Activated CD4-positive, alpha-beta memory T cell treated with anti-CD3 and anti-CD28 coated beads, Interleukin-2, amount 10 ng/mL, durations not matched to agents 7 days and 5 days (primary cell): ENCODE measurements around the gene ZNF500. TPM values are rescaled to one million over a fixed set of nuclear protein-coding genes. Genes with fewer than 3 reads are reported as not detected.

ENCODE experiments used
- CTCF ChIA-PET: fragments of 350-600 bp; sonication (Branson Sonifier 250); formaldehyde crosslinking; loops from one replicate; lab custom pipeline; 2021; ENCODE audit warnings: antibody characterized with exemption, inconsistent platforms; lab: Charles Lee
- POLR2A ChIA-PET: fragments of 350-600 bp; sonication (Branson Sonifier 250); formaldehyde crosslinking; loops from one replicate; lab custom pipeline; 2021; ENCODE audit warnings: antibody characterized with exemption; lab: Charles Lee
- DNase-seq: peaks from one replicate; pipeline ENCODE4 v3.0.0-alpha.2; 2020
- H3K27ac Mint-ChIP-seq: one replicate; pipeline ENCODE4 v1.8.0; 2021; ENCODE audit warnings: mild to moderate bottlenecking, mixed read lengths
- H3K27me3 Mint-ChIP-seq: one replicate; pipeline ENCODE4 v1.8.0; 2021; ENCODE audit warnings: mixed read lengths
- H3K36me3 Mint-ChIP-seq: one replicate; pipeline ENCODE4 v1.8.0; 2021; ENCODE audit warnings: low read depth, mixed read lengths
- H3K4me1 Mint-ChIP-seq: one replicate; pipeline ENCODE4 v1.8.0; 2021; ENCODE audit warnings: mixed read lengths
- H3K4me3 Mint-ChIP-seq: one replicate; pipeline ENCODE4 v1.8.0; 2021; ENCODE audit warnings: mild to moderate bottlenecking, mixed read lengths
- H3K9me3 Mint-ChIP-seq: one replicate; pipeline ENCODE4 v1.8.0; 2021; ENCODE audit warnings: mixed read lengths
- total RNA-seq, 2 experiments: library from RNA; stranded (reverse); gene quantifications; one replicate each; pipeline ENCODE4 v1.2.3, GENCODE V29; 2021

The ZNF500 gene
- total RNA-seq = 10 to 100 TPM; 14.7 to 15.3 TPM

GRCh38 chr16:4766875-4767628 lies at the start of gene ZNF500:
ZNF500 (minus strand) TSS chr16:4767162; CDS start chr16:4765978, 1,184 bp downstream.
- no peaks in the 10 kb centered on the region for H3K9me3 Mint-ChIP-seq
- peak within 1 kb of the TSS; percentile 89 for H3K4me3 Mint-ChIP-seq
- DNase-seq = peak; percentile 96
- peak within 1 kb of the TSS; percentile 92 for H3K27ac Mint-ChIP-seq
- peaks cover 16% of the 10 kb centered on the region for H3K36me3 Mint-ChIP-seq
- ChIA-PET CTCF (interaction anchor here (1.0 to 1.9 kb wide), 3 partner anchors 25 to 61 kb away, joined by 3 to 7 read pairs (median 3); partner anchors contain the start of genes ANKS3 and DNAAF8), POLR2A (interaction anchor here (0.7 to 3.8 kb wide), 4 partner anchors 33 to 151 kb away, joined by 3 to 24 read pairs (median 8); partner anchors contain the start of genes ANKS3, DNAAF8, GLYR1 and NUDT16L1)
- H3K27me3 Mint-ChIP-seq = no peaks in the 10 kb centered on the region
- peaks cover 36% of the 10 kb centered on the region for H3K4me1 Mint-ChIP-seq

DNA sequence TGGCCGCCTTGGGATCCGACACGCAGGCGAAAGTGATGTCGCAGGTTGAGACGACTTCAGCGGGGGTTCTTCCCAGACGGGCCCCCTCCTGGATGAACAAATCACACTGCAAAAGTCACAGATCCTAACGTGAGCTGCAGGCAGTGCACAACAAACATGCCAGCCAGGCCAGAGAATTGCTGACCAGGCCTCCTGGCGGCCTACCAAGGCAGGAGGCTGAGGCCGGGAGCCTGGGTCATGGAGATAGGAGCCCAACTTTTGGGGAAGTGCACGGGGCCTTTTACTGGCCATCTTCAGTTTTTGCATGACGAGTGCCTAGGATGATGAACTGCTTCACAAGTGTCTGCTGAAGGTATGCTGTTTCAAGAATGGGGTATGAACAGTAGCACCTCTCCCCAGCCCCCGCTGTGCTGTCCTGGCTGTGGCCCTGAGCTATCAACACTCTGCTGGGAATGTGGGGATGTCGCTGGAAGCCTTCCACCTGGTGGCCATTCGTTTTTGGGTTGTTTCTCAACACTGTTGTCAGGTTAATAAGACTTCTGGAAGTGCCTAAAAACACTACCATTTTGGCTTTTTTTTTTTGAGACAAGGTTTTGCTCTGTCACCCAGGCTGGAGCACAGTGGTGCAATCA lies 47.7 kb upstream of the ZNF500 start:
- no peak overlapping the region for H3K27ac Mint-ChIP-seq
- no peaks in the 10 kb centered on the region for H3K9me3 Mint-ChIP-seq
- CTCF ChIA-PET = no interaction called here
- POLR2A ChIA-PET = no interaction called here
- DNase-seq = no peak
- no peak overlapping the region for H3K4me3 Mint-ChIP-seq
- peaks cover 53% of the 10 kb centered on the region for H3K36me3 Mint-ChIP-seq
- no peaks in the 10 kb centered on the region for H3K4me1 Mint-ChIP-seq
- no peaks in the 10 kb centered on the region for H3K27me3 Mint-ChIP-seq

- no peaks in the 10 kb centered on the region for H3K4me1 Mint-ChIP-seq
- CTCF ChIA-PET = no interaction called here
- no peak overlapping the region for H3K4me3 Mint-ChIP-seq
- H3K36me3 Mint-ChIP-seq = peaks cover 53% of the 10 kb centered on the region
- no peaks in the 10 kb centered on the region for H3K9me3 Mint-ChIP-seq
- POLR2A ChIA-PET = interaction anchor here (0.6 kb wide), 1 partner anchor 33 kb away, joined by 3 read pairs; the partner anchor contains the start of gene GLYR1
- H3K27ac Mint-ChIP-seq = no peak overlapping the region
- DNase-seq = no peak
- H3K27me3 Mint-ChIP-seq = no peaks in the 10 kb centered on the region
Measured at GRCh38 chr16:4814046-4814445, 47.1 kb upstream of the ZNF500 start.

GRCh38 chr16:4813251-4814003 lies 46.5 kb upstream of the ZNF500 start:
- no peaks in the 10 kb centered on the region for H3K27me3 Mint-ChIP-seq
- POLR2A ChIA-PET = interaction anchor here (0.6 kb wide), 1 partner anchor 33 kb away, joined by 3 read pairs; the partner anchor contains the start of gene GLYR1
- no peak overlapping the region for H3K4me3 Mint-ChIP-seq
- H3K4me1 Mint-ChIP-seq = no peaks in the 10 kb centered on the region
- CTCF ChIA-PET = no interaction called here
- no peak for DNase-seq
- peak overlapping the region; percentile 11 for H3K27ac Mint-ChIP-seq
- H3K9me3 Mint-ChIP-seq = no peaks in the 10 kb centered on the region
- H3K36me3 Mint-ChIP-seq = peaks cover 53% of the 10 kb centered on the region

- ChIA-PET CTCF (no interaction called here), POLR2A (interaction anchor here (1.0 kb wide), 1 partner anchor 8 kb away, joined by 3 read pairs; no protein-coding TSS in a partner anchor)
- peaks cover 53% of the 10 kb centered on the region for H3K36me3 Mint-ChIP-seq
- no peak for DNase-seq
- no peaks in the 10 kb centered on the region for H3K9me3 Mint-ChIP-seq
- H3K27me3 Mint-ChIP-seq = no peaks in the 10 kb centered on the region
- H3K27ac Mint-ChIP-seq = no peak overlapping the region
- no peaks in the 10 kb centered on the region for H3K4me1 Mint-ChIP-seq
- H3K4me3 Mint-ChIP-seq = no peak overlapping the region
Measured at GRCh38 chr16:4811773-4812172, 44.8 kb upstream of the ZNF500 start.

GRCh38 chr16:4811242-4811641 lies 44.3 kb upstream of the ZNF500 start:
- Mint-ChIP-seq H3K27ac (no peak overlapping the region), H3K9me3 (no peaks in the 10 kb centered on the region), H3K4me1 (no peaks in the 10 kb centered on the region), H3K4me3 (no peak overlapping the region), H3K36me3 (peaks cover 49% of the 10 kb centered on the region), H3K27me3 (no peaks in the 10 kb centered on the region)
- ChIA-PET CTCF (interaction anchor here (0.7 kb wide), 1 partner anchor 19 kb away, joined by 3 read pairs; no protein-coding TSS in a partner anchor), POLR2A (interaction anchor here (1.0 kb wide), 1 partner anchor 8 kb away, joined by 3 read pairs; no protein-coding TSS in a partner anchor)
- no peak for DNase-seq

DNA sequence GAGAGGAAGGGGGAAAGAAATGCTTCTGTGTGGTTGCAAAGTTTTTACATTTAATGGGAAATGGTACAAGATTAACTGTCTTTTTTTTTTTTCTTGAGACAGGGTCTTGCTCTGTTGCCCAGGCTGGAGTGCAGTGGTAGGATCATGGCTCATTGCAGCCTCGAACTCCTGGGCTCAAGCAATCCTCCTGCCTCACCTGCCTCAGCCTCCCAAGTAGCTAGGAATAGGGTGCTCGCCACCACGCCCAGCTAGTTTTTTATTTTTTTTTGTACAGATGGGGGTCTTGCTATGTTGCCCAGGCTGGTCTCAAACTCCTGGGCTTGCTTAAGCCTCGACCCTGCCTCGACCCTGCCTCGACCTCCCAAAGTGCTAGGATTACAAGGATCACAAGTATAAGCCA lies 39.3 kb upstream of the ZNF500 start:
- H3K4me3 Mint-ChIP-seq = no peak overlapping the region
- no peak overlapping the region for H3K27ac Mint-ChIP-seq
- DNase-seq = no peak
- peaks cover 33% of the 10 kb centered on the region for H3K36me3 Mint-ChIP-seq
- ChIA-PET CTCF (interaction anchor here (0.7 kb wide), 1 partner anchor 40 kb away, joined by 3 read pairs; no protein-coding TSS in a partner anchor), POLR2A (no interaction called here)
- H3K4me1 Mint-ChIP-seq = peaks cover 15% of the 10 kb centered on the region
- H3K9me3 Mint-ChIP-seq = no peaks in the 10 kb centered on the region
- no peaks in the 10 kb centered on the region for H3K27me3 Mint-ChIP-seq

GRCh38 chr16:4805231-4805630 lies 38.3 kb upstream of the ZNF500 start:
- POLR2A ChIA-PET = no interaction called here

GRCh38 chr16:4803898-4804762 lies 37.2 kb upstream of the ZNF500 start:
- no peak for DNase-seq
- POLR2A ChIA-PET = interaction anchor here (1.2 to 1.5 kb wide), 4 partner anchors 7 to 230 kb away, joined by 3 to 8 read pairs (median 4); partner anchors contain the start of genes ANKS3, DNAAF8 and NAGPA
- no peak overlapping the region for H3K27ac Mint-ChIP-seq
- peak overlapping the region; percentile 37 for H3K4me3 Mint-ChIP-seq
- H3K27me3 Mint-ChIP-seq = no peaks in the 10 kb centered on the region
- no peaks in the 10 kb centered on the region for H3K9me3 Mint-ChIP-seq
- H3K36me3 Mint-ChIP-seq = peaks cover 27% of the 10 kb centered on the region
- H3K4me1 Mint-ChIP-seq = peaks cover 23% of the 10 kb centered on the region
- CTCF ChIA-PET = interaction anchor here (1.5 kb wide), 1 partner anchor 187 kb away, joined by 3 read pairs; no protein-coding TSS in a partner anchor

More at GRCh38 chr16:4805231-4805630, 38.3 kb upstream of the ZNF500 start:
- Mint-ChIP-seq H3K9me3 (no peaks in the 10 kb centered on the region), H3K27ac (no peak overlapping the region), H3K36me3 (peaks cover 27% of the 10 kb centered on the region), H3K4me3 (no peak overlapping the region), H3K27me3 (no peaks in the 10 kb centered on the region), H3K4me1 (peaks cover 23% of the 10 kb centered on the region)
- CTCF ChIA-PET = no interaction called here
- DNase-seq = no peak

- Mint-ChIP-seq H3K9me3 (no peaks in the 10 kb centered on the region), H3K27ac (peak overlapping the region; percentile 16), H3K4me1 (peaks cover 23% of the 10 kb centered on the region), H3K4me3 (peak overlapping the region; percentile 79), H3K36me3 (peaks cover 23% of the 10 kb centered on the region), H3K27me3 (no peaks in the 10 kb centered on the region)
- ChIA-PET POLR2A (interaction anchor here (0.7 to 1.5 kb wide), 8 partner anchors 8 to 231 kb away, joined by 3 to 8 read pairs (median 4); partner anchors contain the start of genes ANKS3, DNAAF8, GLYR1 and MGRN1), CTCF (interaction anchor here (1.5 to 1.9 kb wide), 2 partner anchors 69 to 186 kb away, joined by 3 to 8 read pairs; partner anchors contain the start of genes ANKS3 and DNAAF8)
- no peak for DNase-seq
Measured at GRCh38 chr16:4803401-4803844, 36.5 kb upstream of the ZNF500 start.

DNA sequence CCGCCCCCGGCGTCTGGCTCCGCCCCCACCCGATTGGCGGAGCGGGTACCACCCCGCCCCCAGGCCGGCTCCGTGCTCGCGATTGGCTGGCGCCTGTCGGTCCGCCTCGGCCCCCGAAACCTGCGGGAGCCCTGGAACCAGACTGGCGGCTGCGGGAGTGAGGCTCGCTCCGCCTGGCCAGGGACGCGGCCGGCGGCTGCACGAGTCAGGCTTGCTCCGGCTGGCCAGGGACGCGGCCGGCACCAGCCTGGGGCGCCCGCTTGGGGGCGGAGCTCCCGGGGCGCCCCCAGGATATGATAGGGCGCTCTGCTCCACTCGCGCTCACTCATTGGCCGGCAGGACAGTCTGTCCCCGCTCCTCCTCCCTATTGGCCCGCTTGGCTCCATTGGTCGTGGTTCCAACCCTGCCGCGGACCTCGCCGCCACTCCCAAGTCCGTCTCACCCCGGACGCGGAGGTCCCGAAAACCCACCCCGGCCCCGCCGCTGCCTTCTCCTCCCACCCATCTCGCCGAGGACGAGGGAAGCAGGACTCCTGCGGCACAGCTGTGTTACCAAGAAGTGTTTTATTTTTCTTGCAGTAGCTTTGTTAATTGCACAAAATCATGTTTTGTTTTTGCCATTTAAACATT lies 35.8 kb upstream of the ZNF500 start:
- H3K4me1 Mint-ChIP-seq = peaks cover 23% of the 10 kb centered on the region
- POLR2A ChIA-PET = interaction anchor here (0.7 to 1.6 kb wide), 13 partner anchors 8 to 264 kb away, joined by 3 to 8 read pairs (median 3); partner anchors contain the start of genes ANKS3, CDIP1, DNAAF8 and GLYR1
- CTCF ChIA-PET = interaction anchor here (0.6 to 1.9 kb wide), 5 partner anchors 39 to 297 kb away, joined by 3 to 9 read pairs (median 4); partner anchors contain the start of genes ANKS3, DNAAF8 and MGRN1
- peak; percentile 89 for DNase-seq
- no peaks in the 10 kb centered on the region for H3K9me3 Mint-ChIP-seq
- peaks cover 22% of the 10 kb centered on the region for H3K36me3 Mint-ChIP-seq
- H3K27me3 Mint-ChIP-seq = no peaks in the 10 kb centered on the region
- peak overlapping the region; percentile 79 for H3K4me3 Mint-ChIP-seq
- H3K27ac Mint-ChIP-seq = peak overlapping the region; percentile 61
